WERI-Rb-1 (cell line): ENCODE data around the gene MYL6.

Experiments used
- DNase-seq: peaks from one replicate; pipeline ENCODE4 v3.0.0-alpha.2; 2020
- H3K27ac ChIP-seq: fragments of 250-450 bp; sonication (Bioruptor Pico); 2 replicates; pipeline ENCODE4 v1.5.1; 2020; ENCODE audit warnings: mild to moderate bottlenecking, moderate library complexity
- H3K27me3 ChIP-seq: fragments of 250-450 bp; sonication (Bioruptor Pico); 2 replicates; pipeline ENCODE4 v1.5.1; 2021; ENCODE audit warnings: mild to moderate bottlenecking, low read depth, moderate library complexity; ENCODE audit not compliant: insufficient read depth, severe bottlenecking
- H3K36me3 ChIP-seq: fragments of 250-450 bp; sonication (Bioruptor Pico); 2 replicates; pipeline ENCODE4 v1.5.1; 2020; ENCODE audit warnings: mild to moderate bottlenecking, moderate library complexity
- H3K4me3 ChIP-seq: 2 replicates; pipeline ENCODE4 v1.5.1; 2011; ENCODE audit warnings: low read depth, mild to moderate bottlenecking, control low read depth, low read length
- H3K9me3 ChIP-seq: fragments of 250-450 bp; sonication (Bioruptor Pico); 2 replicates; pipeline ENCODE4 v1.5.1; 2021; ENCODE audit warnings: mild to moderate bottlenecking, moderate library complexity; ENCODE audit not compliant: severe bottlenecking
- TF ChIP-seq, protein P1 (sequence below): IDR thresholded peaks from 2 replicates; pipeline ENCODE4 v1.5.1; 2011; ENCODE audit warnings: low read depth, mild to moderate bottlenecking, control low read depth, inconsistent platforms, low read length

Gene MYL6

DNA sequence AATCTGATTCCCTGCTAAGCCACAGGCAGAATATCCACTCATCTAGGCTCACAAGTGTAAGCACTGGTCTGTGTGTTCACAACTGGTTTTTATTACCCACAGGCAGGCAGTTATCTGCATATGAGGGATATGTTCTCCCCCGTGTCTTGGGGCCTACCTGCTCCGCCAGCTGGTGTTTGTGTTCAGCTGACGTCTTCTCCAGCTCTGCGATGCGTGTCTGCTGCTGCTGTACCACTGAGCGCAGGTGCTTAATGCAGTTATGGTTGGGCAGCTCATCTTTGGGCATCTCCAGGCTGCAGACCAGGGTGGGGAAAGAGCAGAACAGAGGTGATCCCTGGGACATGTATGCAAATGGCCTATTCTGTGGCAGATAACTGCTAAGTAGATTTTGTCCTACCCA is 49.8 kb downstream of the MYL6 start:
- DNase-seq: no peak
- Histone ChIP-seq H3K36me3 (peaks cover 63% of the 10 kb centered on the region), H3K27me3 (no peaks in the 10 kb centered on the region), H3K9me3 (no peaks in the 10 kb centered on the region), H3K27ac (no peak overlapping the region), H3K4me3 (no peak overlapping the region)
- TF ChIP-seq, protein P1, sequence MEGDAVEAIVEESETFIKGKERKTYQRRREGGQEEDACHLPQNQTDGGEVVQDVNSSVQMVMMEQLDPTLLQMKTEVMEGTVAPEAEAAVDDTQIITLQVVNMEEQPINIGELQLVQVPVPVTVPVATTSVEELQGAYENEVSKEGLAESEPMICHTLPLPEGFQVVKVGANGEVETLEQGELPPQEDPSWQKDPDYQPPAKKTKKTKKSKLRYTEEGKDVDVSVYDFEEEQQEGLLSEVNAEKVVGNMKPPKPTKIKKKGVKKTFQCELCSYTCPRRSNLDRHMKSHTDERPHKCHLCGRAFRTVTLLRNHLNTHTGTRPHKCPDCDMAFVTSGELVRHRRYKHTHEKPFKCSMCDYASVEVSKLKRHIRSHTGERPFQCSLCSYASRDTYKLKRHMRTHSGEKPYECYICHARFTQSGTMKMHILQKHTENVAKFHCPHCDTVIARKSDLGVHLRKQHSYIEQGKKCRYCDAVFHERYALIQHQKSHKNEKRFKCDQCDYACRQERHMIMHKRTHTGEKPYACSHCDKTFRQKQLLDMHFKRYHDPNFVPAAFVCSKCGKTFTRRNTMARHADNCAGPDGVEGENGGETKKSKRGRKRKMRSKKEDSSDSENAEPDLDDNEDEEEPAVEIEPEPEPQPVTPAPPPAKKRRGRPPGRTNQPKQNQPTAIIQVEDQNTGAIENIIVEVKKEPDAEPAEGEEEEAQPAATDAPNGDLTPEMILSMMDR: no peak
